ENCODE measurements around the gene ZPR1.
"Not testable (repeated sequence)": the region's sequence is repeated elsewhere in the genome, so short reads cannot be mapped to it uniquely, and the experiment has no call there.

Gene ZPR1

DNA sequence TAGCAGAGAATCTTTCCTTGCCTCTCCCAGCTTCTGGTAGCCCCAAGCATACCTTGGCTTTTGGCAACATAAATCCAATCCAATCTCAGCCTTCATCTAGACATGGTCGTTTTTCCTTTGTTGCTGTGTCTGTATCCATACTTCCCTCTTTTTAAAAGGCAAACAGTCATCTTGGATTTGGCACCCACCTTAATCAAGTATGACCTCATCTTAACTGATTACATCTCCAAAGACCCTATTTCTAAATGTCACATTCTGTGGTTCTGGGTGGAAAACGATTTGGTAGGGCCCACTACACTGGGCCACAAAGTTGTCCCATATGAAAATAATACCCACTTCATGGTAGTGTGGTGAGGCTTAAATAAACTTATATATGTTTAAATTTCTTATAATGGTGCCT is 15.9 kb downstream of the ZPR1 start:
- in situ Hi-C loops (cut with MboI; ENCODE audit: low sequenced_read_pairs), result no loop called here

DNA sequence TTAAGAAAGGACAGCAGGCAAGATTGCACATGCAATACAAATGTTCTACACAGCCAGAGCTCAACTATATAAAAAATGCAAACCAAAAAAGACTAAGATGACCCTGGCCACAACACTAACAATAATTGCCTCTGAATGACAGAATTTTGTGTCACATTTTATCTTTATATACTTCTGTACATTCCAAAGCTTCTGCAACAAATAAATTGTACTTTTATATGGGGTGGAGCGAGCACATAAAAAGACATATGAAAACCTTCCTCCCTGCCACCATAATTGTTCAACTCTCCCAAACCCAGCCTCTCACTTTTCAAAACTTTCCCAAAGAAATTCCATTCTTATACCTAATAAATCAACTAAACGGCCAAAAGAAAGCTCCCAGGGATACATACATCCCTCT is 25.7 kb downstream of the ZPR1 start:
- in situ Hi-C loops (cut with MboI; ENCODE audit: low sequenced_read_pairs), result no loop called here

DNA sequence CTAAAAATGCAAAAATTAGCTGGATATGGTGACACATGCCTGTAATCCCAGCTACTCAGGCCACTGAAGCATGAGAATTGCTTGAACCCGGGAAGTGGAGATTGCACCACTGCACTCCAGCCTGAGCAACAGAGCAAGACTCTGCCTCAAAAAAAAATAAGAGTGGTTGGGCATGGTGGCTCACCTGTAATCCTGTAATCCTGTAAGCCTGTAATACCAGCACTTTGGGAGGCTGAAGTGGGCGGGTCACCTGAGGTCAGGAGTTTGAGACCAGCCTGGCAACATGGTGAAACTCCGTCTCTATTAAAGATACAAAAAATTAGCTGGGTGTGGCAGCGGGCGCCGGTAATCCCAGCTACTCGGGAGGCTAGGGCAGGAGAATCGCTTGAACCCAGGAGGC is 31.8 kb downstream of the ZPR1 start:
- in situ Hi-C loops (cut with MboI; ENCODE audit: low sequenced_read_pairs), result not testable (repeated sequence)

DNA sequence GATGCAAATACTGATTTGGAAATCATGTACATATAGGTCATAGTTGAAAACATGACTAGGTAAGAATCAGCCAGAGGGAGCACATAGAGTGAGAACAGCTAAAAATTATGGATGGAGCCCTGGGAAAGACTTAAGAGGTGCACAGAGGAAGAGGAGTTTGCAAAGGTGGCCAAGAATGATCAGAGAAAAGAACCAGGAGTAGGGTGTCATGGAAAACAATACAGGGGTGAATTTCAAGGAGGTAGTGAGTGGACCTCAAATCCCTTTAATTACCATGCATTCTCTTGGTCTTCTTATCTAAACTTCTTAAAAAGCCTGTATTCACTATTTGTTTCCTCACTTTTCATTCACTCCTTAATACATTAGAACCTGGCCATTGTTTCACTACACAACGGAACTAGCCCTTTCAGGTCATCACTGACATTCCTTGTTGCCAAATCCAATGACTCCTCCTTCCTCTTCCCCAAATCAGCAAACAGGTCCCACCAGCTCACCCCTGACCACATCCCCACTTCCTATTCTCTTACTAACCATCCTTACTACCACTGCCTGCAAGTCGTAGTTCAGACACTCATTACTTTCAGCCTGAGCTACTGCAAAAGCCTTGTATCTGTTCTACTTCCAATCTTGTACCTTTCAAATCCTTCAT is 37.6 kb downstream of the ZPR1 start:
- in situ Hi-C loops (cut with MboI; ENCODE audit: low sequenced_read_pairs), result no loop called here

DNA sequence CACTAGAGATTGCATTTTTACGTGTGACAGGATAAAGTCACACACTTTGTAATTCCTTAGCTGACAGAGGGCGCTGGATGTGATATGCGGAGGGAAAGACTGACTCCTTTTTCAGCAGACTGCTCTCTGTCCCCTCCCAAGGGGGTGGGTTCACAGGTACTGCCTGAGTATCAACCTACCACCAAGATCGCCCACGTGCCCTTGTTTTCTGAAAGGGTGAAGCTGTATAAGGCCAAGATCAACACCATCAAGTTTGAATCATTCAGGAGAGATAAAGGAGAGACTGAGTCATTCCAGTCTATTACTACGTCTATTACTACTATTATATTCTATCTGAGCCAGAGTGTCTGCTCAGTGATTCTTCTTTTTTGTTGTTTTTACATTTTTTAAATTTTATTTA is 45.7 kb downstream of the ZPR1 start:
- in situ Hi-C loops (cut with MboI; ENCODE audit: low sequenced_read_pairs), result no loop called here

DNA sequence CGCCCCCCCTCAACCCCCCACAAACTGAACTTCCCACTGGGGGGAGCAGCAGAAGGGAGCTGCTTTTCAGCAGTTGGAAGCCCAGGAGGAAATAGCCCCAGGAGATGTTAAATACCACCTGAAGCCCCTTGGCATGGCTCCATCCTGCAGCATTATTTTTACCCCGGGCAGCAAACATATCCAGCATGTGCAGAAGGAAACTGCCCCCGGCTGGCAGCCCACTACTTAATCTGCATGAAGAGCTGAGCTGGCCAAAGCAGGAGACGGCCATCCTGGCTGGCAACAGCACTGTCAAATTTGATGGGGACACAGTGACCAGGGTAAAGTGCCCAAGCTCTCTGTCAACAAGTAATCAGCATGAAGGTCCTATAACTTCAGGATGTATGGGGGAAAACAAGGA is 47.1 kb downstream of the ZPR1 start:
- in situ Hi-C loops (cut with MboI; ENCODE audit: low sequenced_read_pairs), result no loop called here

GRCh38 chr11:116738975-116739374 is 48.8 kb downstream of the ZPR1 start:
- in situ Hi-C loops (cut with MboI; ENCODE audit: low sequenced_read_pairs), result no loop called here

GRCh38 chr11:116736763-116737162 is 51.1 kb downstream of the ZPR1 start:
- in situ Hi-C loops (cut with MboI; ENCODE audit: low sequenced_read_pairs), result no loop called here

- in situ Hi-C loops (cut with MboI; ENCODE audit: low sequenced_read_pairs), result no loop called here
Measured at GRCh38 chr11:116733969-116734508, 53.8 kb downstream of the ZPR1 start.

DNA sequence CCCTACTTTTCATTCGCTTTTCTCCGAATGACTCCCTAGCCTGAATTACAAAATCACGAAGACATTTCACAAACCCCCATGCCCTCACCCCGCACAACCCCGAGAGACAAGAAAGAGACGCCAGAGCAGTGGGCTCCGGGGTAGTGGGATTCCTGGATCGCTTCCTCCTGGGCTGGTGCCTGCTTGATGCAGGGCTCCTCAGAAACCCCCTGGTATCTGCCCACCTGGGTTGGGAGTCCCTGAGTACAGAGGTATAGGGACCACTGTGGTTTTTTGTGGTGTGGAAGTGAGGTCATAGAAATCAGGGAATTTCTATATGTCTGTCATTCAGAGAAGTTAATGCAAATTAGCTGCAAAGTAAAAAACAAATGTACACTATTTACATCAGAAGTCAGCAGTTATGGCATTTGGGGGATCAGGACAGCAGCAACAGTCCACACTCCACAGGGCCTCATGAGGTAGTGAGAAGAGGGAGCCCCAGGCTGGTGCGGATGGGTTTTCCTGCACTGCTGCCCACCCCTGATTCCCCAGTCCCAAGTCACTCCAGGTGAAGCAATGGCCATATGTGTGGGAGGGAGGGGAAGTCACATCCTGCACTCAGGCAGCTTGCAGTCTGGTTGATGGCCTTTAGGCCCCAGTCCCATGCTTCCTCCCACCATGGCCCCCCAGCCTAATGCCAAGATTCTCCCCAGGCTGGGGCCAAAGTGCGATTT is 54.6 kb downstream of the ZPR1 start:
- in situ Hi-C loops (cut with MboI; ENCODE audit: low sequenced_read_pairs), result no loop called here

- in situ Hi-C loops (cut with MboI; ENCODE audit: low sequenced_read_pairs), result no loop called here
Measured at GRCh38 chr11:116732271-116733042, 55.4 kb downstream of the ZPR1 start.

DNA sequence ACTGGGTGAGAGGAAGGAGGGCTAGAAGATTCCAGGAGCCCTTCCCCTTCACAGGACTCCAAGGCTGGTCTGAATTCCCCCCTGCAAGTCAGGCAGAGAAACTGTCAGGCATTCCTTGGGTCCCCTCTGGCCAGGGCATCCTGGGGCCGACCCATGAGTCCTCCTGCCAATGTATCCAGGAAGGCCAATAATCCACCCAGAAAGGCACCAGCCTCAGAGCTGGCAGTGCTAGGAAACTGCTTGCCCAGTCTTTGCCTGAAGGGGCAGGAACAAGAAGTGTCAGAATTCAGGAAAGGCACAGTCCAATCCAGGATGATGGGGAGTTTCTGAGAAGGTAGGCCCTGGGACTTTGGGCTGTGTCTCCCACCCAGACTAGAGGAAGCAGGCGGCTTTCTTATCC is 56.0 kb downstream of the ZPR1 start:
- in situ Hi-C loops (cut with MboI; ENCODE audit: low sequenced_read_pairs), result no loop called here

DNA sequence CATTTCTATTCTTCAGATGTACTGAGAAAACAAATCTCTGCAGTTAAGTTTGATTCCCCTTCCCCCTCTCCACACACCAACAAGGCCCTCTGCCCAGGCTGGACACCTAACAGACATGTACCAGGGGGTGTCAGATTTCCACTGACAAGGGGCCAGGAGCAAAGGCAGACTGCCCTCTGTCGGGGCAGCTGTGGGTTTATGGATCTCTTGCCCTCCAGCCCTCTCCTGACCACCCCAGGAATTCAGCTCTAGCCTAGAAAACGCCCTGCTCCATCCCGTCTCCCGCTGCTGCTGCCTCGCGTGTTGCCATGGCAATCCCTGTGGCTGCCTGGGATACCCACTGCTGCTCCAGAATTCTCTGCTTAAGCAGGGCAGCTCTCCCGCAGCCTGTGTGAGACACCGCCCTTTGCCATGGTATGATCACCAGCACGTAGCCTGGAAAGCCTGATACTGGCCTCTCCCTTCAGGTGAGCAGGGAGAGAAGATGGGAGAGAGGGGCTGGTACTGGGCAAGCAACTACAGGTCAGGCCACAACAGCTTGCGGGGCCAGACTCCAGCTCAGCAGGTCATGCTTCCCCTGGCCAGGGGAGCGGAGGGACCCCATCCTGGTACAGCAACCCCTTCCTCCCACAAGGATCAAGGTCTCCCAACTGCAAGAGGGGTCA is 56.6 kb downstream of the ZPR1 start:
- in situ Hi-C loops (cut with MboI; ENCODE audit: low sequenced_read_pairs), result no loop called here

GRCh38 chr11:116730601-116731000 is 57.2 kb downstream of the ZPR1 start:
- in situ Hi-C loops (cut with MboI; ENCODE audit: low sequenced_read_pairs), result no loop called here

- in situ Hi-C loops (cut with MboI; ENCODE audit: low sequenced_read_pairs), result no loop called here
Measured at GRCh38 chr11:116730241-116730561, 57.6 kb downstream of the ZPR1 start.

DNA sequence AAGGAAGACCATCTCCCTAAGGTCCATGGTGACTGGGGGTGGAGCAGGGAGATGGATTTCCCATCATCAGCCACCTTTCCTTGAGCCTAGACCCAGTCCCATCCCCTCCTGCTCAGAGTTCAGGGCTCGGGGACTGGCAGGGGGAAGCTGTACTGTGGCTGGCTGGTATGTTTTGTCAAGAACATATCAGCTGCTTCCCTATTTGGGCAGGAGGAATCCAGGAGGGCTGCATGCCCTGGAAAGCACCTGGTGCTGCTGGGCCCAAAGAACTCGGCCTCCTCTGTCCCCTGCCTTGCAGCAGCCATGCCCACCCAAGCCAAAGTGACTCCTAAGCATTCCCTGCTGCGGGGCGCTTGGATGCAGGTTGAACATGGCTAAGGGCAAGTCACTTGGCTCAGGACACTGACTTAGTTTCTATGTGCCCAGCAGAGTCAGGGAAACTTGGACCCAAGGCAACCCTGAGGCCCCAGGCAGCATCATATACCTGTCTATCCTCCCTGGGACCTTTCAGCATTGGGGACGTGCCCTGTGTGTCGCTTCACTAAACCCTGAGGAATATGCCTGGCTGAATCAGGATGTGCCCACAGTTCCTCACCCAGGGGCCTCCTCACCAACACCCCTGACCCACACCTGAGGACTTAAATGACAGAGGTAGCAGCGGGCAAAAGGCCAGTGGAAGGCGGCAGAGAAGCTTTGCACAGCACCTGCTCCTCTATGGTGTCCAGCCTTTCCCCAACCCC is 58.2 kb downstream of the ZPR1 start:
- in situ Hi-C loops (cut with MboI; ENCODE audit: low sequenced_read_pairs), result no loop called here

DNA sequence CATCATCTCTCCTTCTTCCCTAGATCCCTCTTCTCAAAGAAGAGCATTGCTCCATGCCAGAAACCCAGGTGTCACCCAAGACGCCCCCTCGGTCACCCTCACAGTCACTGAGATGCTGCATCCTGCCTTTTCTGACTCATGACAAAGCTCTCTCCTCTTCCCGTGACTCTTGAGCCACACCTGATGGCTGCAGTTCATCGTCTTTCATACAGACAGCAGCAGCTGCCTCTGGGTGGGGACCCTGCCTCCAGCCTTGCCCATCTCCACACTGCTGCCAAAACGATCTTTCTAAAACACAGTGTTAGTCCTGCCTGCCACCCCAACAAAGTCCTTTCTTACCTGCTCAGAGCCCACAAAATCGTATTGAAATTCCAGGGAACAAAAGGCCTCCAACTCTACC is 59.8 kb downstream of the ZPR1 start:
- in situ Hi-C loops (cut with MboI; ENCODE audit: low sequenced_read_pairs), result no loop called here

DNA sequence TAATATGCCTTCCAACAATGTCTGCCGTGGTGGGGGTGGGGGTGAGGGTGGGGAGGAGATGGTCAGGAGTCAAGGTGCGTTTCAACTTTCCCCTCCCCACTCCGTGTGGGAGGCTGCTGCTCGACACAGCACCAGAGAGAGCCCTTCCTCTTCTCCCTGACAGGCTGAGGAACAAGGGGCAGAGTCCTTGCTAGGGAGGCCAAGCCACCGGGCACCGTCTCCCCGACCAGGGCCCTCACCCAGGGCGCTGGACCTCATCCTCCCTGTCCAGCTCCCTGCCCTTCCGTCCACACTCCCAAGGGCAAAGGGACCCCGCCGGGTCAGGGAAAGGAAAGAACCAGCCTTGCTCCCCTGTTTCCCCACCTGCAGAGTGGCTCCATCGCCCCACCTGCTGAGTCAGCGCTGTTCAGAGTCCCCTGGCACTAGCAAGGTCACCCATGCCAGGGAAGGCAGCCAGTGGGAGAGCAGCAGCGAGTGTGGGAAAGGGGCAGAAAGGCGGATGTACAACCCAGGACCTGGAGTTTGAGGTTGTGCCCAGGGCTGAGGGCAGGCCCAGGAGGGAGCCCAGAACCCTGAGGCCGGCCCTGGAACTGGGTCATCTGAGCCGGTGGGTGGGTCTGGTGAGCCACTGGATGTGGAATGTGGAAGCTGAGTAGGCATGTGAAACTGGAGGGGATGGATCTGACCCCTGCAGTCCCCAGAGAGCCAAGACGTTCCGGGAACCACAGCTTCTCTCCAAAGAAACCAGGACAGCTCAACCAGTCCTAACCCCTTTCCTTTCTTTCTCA is 62.2 kb downstream of the ZPR1 start:
- in situ Hi-C loops (cut with MboI; ENCODE audit: low sequenced_read_pairs), result no loop called here

- in situ Hi-C loops (cut with MboI; ENCODE audit: low sequenced_read_pairs), result no loop called here
Measured at GRCh38 chr11:116724813-116725212, 63.0 kb downstream of the ZPR1 start.

All from HL-60/S4 (cell line).